ENCODE data around the gene MARK1.

MARK1 gene

DNA sequence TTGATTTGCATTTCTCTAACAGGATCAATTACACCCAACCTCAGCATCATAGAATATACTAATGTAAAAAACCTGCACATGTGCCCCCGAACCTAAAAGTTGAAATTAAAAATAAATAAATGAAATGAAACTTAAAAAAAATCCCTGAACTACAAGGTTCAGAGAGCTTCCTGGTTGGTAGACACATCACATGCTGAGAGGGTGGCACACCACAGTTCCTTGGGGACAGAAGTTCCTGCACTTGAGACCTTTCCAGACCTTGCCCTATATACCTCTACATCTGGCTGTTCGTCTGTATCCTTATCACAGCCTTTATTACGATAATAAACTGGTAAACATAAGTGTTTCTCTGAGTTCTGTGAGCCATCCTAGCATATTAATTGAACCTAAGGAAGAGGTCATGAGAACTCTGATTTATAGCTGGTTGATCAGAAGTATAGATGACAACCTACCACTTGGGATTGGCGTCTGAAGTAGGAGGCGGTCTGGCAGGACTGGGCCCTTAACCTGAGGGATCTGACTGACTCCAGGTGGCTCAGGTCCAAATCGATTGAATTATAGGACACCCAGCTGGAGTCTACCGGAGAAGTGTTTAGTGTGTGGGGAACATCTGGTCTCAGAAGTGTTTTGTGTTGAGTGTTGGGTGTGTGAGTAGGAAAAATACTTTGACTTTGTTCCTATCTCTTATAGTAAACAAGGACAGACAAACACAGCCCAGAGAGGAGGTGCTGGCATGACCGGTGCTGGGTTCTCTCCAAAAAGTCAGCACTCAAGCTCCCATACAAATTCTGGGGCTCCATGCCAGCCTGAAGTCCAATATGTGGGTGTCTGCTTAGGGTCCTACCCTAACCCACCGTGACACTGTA lies 181.2 kb downstream of the MARK1 start:
- no peak overlapping the region for H3K4me3 ChIP-seq (ENCODE audit: low read depth, low read length)

DNA sequence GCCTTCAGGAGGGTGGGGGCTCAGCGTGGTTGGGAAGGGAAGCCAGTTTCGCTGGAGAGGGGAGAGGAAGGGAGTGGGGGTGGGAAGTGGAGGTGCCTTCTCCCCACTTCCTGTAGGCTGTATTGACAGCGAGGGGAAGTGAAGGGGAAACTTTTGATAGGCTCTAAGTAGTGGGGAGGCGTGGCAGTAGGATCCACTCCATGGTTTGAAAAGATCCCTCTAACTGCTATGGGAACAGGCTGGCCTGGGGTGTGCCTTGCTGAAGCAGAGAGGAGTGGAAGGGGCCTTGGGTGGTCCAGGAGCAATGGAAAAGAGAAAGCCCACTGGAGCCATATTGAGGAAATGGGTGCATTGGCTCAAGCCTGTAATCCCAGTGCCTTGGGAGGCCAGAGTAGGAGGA lies 182.4 kb downstream of the MARK1 start:
- H3K4me3 ChIP-seq (ENCODE audit: low read depth, low read length), result no peak overlapping the region

DNA sequence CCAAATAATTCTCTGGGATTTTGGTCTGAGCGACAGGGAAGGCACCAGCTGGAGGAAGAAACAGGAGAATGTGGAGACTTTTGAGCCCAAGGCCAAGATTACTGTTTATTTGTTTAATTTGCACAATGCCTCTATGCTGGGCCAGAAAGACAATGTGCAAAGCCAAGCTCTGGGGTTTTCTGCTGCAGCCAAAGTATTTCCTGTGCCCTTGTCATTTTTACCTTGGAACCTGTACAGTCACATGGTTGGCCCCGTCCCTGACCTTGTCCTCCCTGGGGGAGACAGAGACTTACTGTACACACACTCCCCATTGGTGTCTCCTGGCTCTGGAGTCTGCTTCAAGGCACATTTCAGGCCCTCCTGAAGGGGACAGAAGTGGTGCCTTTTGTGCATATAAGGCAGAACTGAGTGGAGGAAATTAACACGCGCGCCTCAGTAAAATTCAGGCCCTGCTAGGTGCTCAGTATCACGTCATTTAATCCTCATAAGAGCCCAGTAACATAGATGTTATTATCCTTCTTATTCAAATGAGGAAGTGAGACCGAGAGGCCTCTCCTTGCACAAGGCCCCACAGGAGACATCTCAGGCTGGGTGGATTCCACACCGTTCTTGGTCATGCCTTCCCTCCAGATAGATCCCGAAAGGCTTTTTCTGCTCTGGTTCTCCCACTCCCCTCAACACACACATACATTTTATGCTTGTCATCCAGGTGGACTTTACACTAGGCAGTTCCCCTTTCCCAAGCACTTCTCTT lies 183.3 kb downstream of the MARK1 start:
- H3K4me3 ChIP-seq (ENCODE audit: low read depth, low read length), result no peak overlapping the region
